Measurements from ENCODE around the gene ZBTB7C.

ZBTB7C gene

DNA sequence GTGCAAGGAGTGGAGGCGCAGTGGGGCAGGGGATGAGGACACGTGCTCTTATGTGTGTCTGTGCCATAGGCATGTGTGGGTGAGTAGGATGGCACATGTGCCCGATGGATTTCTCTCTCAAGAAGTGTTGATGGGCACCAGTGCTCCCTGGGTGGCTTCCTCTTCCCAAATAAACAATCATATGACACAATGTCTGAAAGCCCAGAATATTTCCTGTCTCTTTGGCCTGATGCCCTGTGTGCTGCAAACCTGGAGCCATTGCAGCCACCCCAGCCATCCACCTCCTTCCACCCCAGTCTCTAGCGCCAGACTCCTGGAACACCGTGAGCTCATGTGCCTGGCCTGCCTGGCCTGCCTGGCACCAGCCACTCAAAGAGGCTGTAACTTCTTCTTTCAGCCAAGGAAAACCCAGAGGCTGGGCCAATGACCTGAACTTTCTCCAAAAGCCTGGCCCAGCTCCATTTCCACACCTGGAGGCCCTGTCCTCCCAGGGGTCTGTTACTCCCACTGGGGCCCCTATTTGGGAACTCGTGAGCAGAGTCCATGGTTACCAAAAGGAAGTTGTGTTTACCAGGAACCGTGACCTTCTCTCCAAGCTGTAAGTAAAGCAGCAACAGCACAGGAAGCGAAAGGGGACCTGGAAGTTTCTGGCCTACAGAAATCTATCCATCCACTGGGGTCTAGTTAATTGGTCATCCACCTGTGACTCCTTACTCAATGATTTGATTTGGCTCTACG is 9.5 kb upstream of the ZBTB7C start:
- DNase-seq (ENCODE audit: low read depth in 1 of 2, low spot score in 1 of 2): no peak

DNA sequence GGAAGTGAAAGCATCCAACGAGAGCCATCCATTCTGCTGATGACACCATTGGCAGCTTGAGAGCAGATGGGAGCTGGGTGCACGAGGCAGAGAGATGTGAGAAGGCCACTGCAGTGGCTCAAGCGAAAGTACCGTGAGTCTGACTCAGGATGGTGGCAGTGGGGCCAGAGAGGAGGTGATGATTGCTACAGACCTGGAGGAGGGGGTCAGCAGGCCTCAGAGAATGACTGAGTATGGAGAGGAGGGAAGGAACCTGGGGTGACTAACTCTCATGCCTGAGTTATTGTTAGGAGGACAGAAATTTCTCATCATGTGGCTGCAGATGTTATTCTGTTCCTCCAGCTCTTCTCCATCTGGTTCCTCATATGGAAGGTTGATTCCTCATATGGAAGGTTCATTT is 8.8 kb upstream of the ZBTB7C start:
- DNase-seq (ENCODE audit: low read depth in 1 of 2, low spot score in 1 of 2): no peak

DNA sequence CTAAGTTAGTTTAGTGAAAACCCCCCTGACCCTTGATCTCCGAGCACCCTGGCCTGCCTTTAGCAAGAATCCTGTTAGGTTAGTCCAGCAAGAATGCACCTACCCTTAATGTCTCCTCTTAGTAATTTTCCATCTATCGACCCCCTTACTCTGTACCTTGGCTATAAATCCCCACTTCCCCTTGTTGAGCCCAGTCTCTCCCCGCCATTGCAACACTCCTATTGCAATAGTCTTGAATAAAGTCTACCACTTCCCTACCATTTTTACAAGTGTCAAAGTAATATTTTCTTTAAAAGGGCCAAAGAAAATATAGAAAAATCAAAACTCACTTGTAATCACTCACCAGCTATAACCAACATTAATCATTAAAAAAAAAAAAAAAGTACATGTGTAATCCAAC is 4.2 kb upstream of the ZBTB7C start:
- DNase-seq (ENCODE audit: low read depth in 1 of 2, low spot score in 1 of 2): no peak

- no peak for DNase-seq (ENCODE audit: low read depth in 1 of 2, low spot score in 1 of 2)
These were observed 3.3 kb upstream of the ZBTB7C start for GRCh38 chr18:48412339-48412929.

DNA sequence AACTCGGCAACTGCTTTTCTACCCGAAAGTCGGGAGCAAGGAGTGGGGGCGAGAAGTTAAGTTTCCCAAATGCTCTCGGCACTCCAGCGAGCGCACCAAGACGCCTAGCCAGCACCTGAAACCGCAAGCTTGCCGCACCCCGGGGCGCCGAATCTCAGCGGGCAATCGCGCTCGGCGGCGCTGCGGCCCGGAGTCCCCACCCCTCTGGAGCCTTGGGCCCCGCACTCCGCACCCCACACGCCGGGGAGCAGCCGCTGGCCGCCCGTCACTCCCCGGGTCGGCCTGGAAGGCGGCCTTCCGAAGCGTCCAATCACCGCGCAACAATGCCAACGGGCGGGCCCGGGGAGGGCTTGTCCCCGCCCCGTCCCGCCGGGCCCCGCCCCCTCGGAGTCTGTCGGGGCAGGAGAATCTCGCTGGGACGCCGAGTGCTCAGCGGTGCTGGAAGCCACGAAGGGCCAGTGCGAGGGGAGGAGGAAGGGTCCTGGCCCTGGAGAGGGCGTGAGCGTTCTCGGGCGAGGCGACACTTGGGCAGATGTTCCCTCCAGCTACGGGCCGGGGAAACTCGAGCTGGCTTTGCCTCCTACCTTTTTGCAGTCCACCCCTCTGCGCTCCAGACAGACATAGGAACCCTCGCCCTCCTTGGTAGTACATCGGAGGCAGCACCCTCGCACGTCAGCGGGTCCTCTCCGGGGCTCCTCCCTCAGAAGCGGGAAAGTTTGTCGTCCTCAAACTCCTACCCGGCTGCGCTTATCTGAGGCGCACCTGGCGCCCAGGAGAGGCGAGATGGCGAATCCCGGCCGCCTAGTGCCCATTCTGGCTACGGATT is 1.1 kb upstream of the ZBTB7C start:
- peak; percentile 21 to 40 for DNase-seq (ENCODE audit: low read depth in 1 of 2, low spot score in 1 of 2)

DNA sequence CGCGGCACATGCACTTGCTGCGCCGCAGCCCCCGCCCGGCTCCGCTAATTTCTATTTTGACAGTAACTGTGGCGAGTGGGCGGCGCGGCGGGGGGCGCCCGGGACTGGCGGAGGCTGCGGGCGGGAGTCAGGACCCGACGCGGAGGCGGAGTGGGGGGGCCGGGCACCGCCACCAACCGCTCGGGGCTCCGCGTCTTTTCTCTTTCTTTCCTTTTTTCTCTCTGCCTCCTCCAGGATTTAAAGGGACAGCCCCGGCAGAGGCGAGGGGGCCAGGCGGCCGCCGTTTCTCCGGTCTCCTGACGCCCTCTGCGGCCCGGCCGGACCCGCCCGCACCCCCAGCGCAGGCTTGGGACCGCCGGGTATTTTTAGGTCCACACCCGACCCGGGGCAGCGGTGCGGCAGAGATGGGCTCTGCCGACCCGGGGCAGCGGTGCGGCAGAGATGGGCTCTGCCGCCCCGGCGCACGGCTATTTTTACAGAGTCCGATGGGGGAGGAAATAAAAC is 460 bp upstream of the ZBTB7C start:
- no peak for DNase-seq (ENCODE audit: low read depth in 1 of 2, low spot score in 1 of 2)

DNA sequence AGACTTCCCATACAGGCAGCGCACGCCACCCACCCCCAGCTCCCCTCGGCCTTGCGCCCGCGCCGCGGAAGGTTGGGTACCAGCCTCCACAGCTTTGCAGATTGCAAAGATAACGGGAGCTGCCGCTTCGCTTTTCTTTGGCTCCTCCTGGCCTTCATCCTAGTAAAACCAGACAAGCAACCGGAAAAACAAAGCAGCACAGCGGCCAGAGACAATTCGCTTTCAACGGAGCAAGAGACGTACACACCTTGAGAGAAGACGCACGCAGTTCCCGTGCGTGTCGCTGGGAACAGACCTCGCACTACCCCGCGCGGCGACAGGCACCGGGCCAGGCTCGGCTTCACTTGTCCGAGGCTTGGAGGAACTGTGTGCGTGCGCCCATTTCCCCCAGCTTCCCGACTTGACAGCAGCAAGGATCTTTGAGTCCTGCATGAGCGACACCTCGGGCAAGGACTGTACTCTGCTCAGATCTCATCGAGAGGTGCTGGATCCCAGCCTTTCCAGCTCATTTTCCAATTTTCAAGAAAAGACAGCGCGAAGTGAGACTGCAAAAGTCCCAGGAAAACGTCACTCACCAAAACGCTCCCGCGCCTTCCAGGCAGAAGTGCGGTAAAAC is 964 bp downstream of the ZBTB7C start:
- no peak for DNase-seq (ENCODE audit: low read depth in 1 of 2, low spot score in 1 of 2)

DNA sequence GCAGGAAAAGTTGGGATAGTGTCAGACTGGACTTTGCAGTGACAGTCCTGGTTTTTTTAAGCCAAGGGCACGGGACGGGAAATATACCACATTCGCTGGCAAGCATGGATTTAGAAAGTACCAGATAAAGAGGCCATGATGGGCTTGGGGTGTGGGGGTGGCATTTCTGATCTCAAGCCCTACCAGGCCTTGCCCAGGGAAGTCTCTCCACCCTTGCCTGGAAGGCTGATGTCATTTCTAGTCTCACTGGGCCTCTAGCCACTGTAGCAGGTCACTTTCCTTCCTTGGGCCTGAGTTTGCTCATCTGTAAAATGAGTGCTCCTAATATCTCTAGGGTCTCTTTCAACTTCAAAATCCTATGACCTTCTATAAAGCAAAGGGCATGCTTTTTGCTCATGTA is 1.8 kb downstream of the ZBTB7C start:
- no peak for DNase-seq (ENCODE audit: low read depth in 1 of 2, low spot score in 1 of 2)

DNA sequence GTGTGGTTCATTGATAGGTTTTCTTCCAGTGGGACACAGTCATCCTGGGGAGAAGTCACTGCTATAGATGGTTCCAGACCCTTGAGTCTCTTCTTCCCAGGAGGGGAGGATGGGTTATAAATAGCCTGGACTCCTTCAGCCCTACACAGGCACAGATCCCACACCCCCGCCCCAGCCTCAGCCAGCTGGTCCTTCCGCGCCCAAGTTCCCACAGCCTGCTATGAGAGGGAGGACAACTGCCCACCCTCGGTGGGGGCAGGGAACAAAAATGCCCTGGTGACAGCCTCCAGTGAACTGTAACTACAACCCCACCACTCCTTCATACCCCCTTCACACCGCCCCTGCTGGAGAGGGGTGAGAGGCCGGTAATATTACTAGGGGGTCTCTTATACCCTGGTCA is 3.2 kb downstream of the ZBTB7C start:
- no peak for DNase-seq (ENCODE audit: low read depth in 1 of 2, low spot score in 1 of 2)

GRCh38 chr18:48404716-48405507 is 4.3 kb downstream of the ZBTB7C start:
- DNase-seq (ENCODE audit: low read depth in 1 of 2, low spot score in 1 of 2): no peak

DNA sequence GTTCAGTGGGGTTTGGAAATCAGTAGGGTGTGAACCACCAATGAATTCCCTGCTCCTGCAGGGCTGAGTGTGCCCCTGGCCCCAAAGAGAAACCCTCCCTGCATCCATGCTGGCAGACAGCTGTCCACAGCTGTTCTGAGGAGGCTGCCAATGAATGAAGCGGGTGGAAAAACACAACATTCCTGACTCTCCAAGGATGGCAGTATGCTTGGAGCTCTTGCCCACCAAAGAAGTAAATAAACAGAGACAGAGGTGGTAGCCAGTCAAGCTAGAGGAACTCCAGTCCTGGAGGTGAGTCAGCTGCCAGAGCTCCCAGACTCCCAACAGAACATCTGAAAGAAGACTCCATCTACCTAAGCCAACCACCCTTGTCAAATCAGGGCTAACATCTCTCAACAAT is 6.2 kb downstream of the ZBTB7C start:
- no peak for DNase-seq (ENCODE audit: low read depth in 1 of 2, low spot score in 1 of 2)

DNA sequence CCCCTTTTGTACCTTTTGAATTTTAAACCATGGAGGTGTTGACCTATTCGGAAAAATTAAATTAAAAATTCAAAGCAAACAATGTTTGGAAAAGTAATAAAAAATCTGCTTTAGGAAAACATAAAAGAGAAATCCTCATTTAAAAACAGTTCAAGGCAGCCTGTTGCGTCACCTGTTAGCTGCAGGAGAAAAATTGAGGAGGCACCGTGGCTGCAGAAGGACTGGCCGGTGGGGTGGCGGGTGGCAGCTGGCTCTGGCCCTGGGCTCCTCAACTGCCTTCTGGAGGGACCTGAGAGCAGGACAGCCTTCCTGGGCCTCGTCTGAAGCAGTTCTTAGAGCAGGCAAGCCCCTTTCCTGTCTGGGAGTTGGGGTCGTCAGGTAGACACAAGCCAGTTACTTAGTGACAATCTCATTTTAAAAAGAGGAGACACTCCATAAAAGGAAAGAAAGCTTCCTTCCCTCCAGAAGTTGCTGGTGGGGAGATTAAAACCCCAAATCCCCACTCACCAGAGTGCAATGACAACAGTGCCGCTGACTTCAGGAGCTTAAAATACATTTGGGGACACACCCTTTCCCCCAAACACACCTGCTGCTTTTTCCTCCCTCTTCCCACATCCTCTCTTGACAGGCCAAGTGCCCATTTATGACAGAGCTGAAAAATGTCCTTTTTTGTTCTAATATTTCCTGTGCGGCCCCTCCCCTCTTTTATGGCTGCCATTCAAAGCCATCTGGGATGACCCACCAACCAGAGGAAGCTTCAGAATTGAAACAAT is 9.7 kb downstream of the ZBTB7C start:
- no peak for DNase-seq (ENCODE audit: low read depth in 1 of 2, low spot score in 1 of 2)

- DNase-seq (ENCODE audit: low read depth in 1 of 2, low spot score in 1 of 2): no peak
These were observed 11.1 kb downstream of the ZBTB7C start for GRCh38 chr18:48398074-48398473.

DNA sequence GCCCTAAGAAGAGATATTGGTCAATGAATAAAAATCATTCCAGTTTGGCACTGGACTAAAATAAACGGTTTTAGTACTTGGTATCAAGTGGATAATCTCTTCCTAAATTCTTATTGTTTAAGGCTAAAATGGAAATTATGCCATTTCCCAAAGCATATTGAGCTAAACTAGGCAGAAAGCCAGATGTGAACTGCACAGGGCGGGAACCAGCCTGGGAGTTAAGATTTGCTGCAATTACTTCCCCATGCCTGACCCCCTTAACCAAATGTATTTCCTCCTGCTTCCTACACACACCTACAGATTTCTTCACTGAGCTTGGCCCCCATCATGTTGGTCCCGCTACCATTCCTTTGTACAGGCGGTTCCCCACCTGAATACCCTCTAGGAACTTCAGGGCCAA is 12.2 kb downstream of the ZBTB7C start:
- no peak for DNase-seq (ENCODE audit: low read depth in 1 of 2, low spot score in 1 of 2)

GRCh38 chr18:48396561-48396960 is 12.6 kb downstream of the ZBTB7C start:
- DNase-seq (ENCODE audit: low read depth in 1 of 2, low spot score in 1 of 2): no peak

- no peak for DNase-seq (ENCODE audit: low read depth in 1 of 2, low spot score in 1 of 2)
These were observed 13.5 kb downstream of the ZBTB7C start for GRCh38 chr18:48395646-48396045.

DNA sequence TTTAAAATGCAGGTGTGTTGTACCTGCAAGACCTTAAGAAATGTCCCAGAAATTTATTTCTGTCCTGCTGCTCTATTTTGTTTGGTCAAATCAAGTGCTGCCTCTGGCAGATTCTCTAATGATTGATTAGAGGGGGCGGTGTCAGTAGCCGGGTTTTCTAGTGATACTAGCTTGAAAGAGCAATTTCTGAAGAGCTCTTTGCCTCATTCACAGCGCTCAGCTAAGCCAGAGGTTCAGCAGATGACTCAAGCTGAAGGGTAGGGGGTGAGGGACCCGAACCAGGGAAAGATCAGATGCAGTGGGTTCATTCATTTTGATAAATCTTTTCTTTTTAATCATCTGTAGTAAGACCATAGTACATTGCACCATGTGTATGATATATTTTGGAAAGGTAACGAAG is 15.0 kb downstream of the ZBTB7C start:
- no peak for DNase-seq (ENCODE audit: low read depth in 1 of 2, low spot score in 1 of 2)

GRCh38 chr18:48393776-48394175 is 15.4 kb downstream of the ZBTB7C start:
- no peak for DNase-seq (ENCODE audit: low read depth in 1 of 2, low spot score in 1 of 2)

DNA sequence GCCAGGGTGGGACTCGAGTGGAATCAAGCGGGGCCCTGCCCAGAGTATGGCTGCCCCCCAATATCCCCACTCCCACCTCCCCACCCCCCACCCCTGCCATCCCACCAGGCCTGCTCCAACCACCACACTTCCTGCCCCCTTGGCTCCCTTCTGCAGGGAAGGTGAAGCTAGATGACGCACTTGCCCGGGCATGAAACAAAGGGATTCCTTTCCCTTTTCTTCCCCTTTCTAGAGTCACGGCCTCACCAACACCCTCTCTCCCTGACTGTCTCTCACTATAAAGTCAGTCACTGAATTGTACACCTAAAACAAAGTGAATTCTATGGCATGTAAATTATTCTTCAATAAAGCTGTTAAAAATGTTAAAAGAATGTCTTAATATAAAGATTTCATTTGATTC is 16.0 kb downstream of the ZBTB7C start:
- no peak for DNase-seq (ENCODE audit: low read depth in 1 of 2, low spot score in 1 of 2)

- no peak for DNase-seq (ENCODE audit: low read depth in 1 of 2, low spot score in 1 of 2)
These were observed 16.9 kb downstream of the ZBTB7C start for GRCh38 chr18:48392268-48392667.

Data from activated T-helper 1 cell treated with anti-CD3 and anti-CD28 coated beads, Interleukin-2, amount 50 U/mL, for 16 hours (primary cell).